CD8-positive, alpha-beta memory T cell (primary cell): ENCODE data around the gene GAS2. TPM values are rescaled to one million over a fixed set of nuclear protein-coding genes. Genes with fewer than 3 reads are reported as not detected.

Experiments
- CTCF ChIA-PET: fragments of 350-600 bp; sonication (Branson Sonifier 250); formaldehyde crosslinking; loops from one replicate; lab custom pipeline; 2021; ENCODE audit warnings: antibody characterized with exemption; lab: Charles Lee
- POLR2A ChIA-PET: fragments of 350-600 bp; sonication (Branson Sonifier 250); formaldehyde crosslinking; loops from one replicate; lab custom pipeline; 2021; ENCODE audit warnings: antibody characterized with exemption; lab: Charles Lee
- DNase-seq, 5 donors: peaks; one replicate each; pipeline versions ENCODE4 v3.0.0 to v3.0.0-alpha.2; 2020 to 2022; ENCODE audit warnings: mixed read lengths in 1 of 5
- H3K27ac ChIP-seq: one replicate; pipeline ENCODE4 v1.7.0; 2013; ENCODE audit warnings: low read depth, mild to moderate bottlenecking, low read length, moderate library complexity
- H3K27me3 ChIP-seq: 2 replicates; pipeline ENCODE4 v1.7.0; 2013; ENCODE audit warnings: low read length, mild to moderate bottlenecking; ENCODE audit not compliant: insufficient read depth, poor library complexity, severe bottlenecking
- H3K36me3 ChIP-seq: 2 replicates; pipeline ENCODE4 v1.7.0; 2013; ENCODE audit warnings: mild to moderate bottlenecking, low read length, moderate library complexity; ENCODE audit not compliant: insufficient read depth
- H3K4me1 ChIP-seq: 2 replicates; pipeline ENCODE4 v1.7.0; 2013; ENCODE audit warnings: mild to moderate bottlenecking, low read length, moderate library complexity; ENCODE audit not compliant: insufficient read depth
- H3K4me3 ChIP-seq: 2 replicates; pipeline ENCODE4 v1.7.0; 2013; ENCODE audit warnings: mild to moderate bottlenecking, low read length
- H3K9me3 ChIP-seq: 2 replicates; pipeline ENCODE4 v1.7.0; 2013; ENCODE audit warnings: mild to moderate bottlenecking, low read length
- H3K27ac Mint-ChIP-seq, 8 donors: one replicate each; pipeline ENCODE4 v1.8.0; 2020 to 2021; ENCODE audit warnings: mixed read lengths in 8 of 8, mild to moderate bottlenecking in 6 of 8, inconsistent platforms in 3 of 8, moderate library complexity in 3 of 8
- H3K27me3 Mint-ChIP-seq, 2 donors: one replicate each; pipeline ENCODE4 v1.8.0; 2020 to 2021; ENCODE audit warnings: mixed read lengths in 2 of 2, mild to moderate bottlenecking in 1 of 2, moderate library complexity in 1 of 2
- H3K36me3 Mint-ChIP-seq, 3 donors: one replicate each; pipeline ENCODE4 v1.8.0; 2020 to 2021; ENCODE audit warnings: mixed read lengths in 3 of 3, inconsistent platforms in 1 of 3, mild to moderate bottlenecking in 1 of 3
- H3K4me1 Mint-ChIP-seq, 3 donors: one replicate each; pipeline ENCODE4 v1.8.0; 2020 to 2021; ENCODE audit warnings: mixed read lengths in 3 of 3, inconsistent platforms in 1 of 3, mild to moderate bottlenecking in 1 of 3
- H3K4me3 Mint-ChIP-seq, 7 donors: one replicate each; pipeline ENCODE4 v1.8.0; 2020 to 2021; ENCODE audit warnings: mixed read lengths in 7 of 7, mild to moderate bottlenecking in 6 of 7, moderate library complexity in 4 of 7, inconsistent platforms in 2 of 7
- H3K9me3 Mint-ChIP-seq, 5 donors: one replicate each; pipeline ENCODE4 v1.8.0; 2020 to 2022; ENCODE audit warnings: mixed read lengths in 5 of 5, mild to moderate bottlenecking in 3 of 5, moderate library complexity in 2 of 5, inconsistent platforms in 1 of 5
- polyA plus RNA-seq: library from polyadenylated mRNA; unstranded; fragments of 300-500 nt; fragmentation: Illumina TruSeq; gene quantifications from one replicate; pipeline ENCODE4 v1.2.3, GENCODE V29; 2021
- total RNA-seq, 2 experiments: library from RNA; stranded (reverse); gene quantifications; one replicate each; pipeline ENCODE4 v1.2.3, GENCODE V29; 2021

The GAS2 gene
- total and polyA plus RNA-seq, 3 experiments from 2014 or later = 1.7 to 3.5 (median 2.7) TPM

GRCh38 chr11:22829231-22830081 is 163.0 kb downstream of the GAS2 start, which contains the start of gene SVIP:
Gene SVIP (minus strand): TSS chr11:22829801. CDS start chr11:22829748, 53 bp downstream.
- peak within 1 kb of the TSS; percentile 86 for H3K27ac ChIP-seq
- peak; percentile 88 to 95 (median 91) for DNase-seq
- H3K4me1 ChIP-seq = peaks cover 17% of the 10 kb centered on the region
- POLR2A ChIA-PET = interaction anchor here (0.6 to 1.3 kb wide), 4 partner anchors 14 to 204 kb away, joined by 3 to 9 read pairs (median 4); partner anchors contain the start of gene FANCF
- no peaks in the 10 kb centered on the region for H3K9me3 ChIP-seq
- peak within 1 kb of the TSS; percentile 81 for H3K4me3 ChIP-seq
- peaks cover 0 to 30% (median 7%) of the 10 kb centered on the region in 3 donors for H3K36me3 Mint-ChIP-seq
- H3K4me3 Mint-ChIP-seq = peak within 1 kb of the TSS; percentile 92 to 98 (median 95)
- no peaks in the 10 kb centered on the region for H3K27me3 Mint-ChIP-seq
- peaks cover 15 to 27% (median 19%) of the 10 kb centered on the region in 3 donors for H3K4me1 Mint-ChIP-seq
- H3K27ac Mint-ChIP-seq = peak within 1 kb of the TSS; percentile 85 to 95 (median 93)
- peaks cover 20% of the 10 kb centered on the region for H3K36me3 ChIP-seq
- no peaks in the 10 kb centered on the region for H3K27me3 ChIP-seq
- no peaks in the 10 kb centered on the region for H3K9me3 Mint-ChIP-seq
- CTCF ChIA-PET = interaction anchor here (0.6 to 1.9 kb wide), 11 partner anchors 9 to 270 kb away, joined by 3 to 7 read pairs (median 3); partner anchors contain the start of genes CCDC179 and FANCF

GRCh38 chr11:22830082-22830414 is 163.6 kb downstream of the GAS2 start:
- POLR2A ChIA-PET = interaction anchor here (1.3 kb wide), 1 partner anchor 14 kb away, joined by 4 read pairs; no protein-coding TSS in a partner anchor
- H3K36me3 Mint-ChIP-seq = peaks cover 0 to 24% (median 2%) of the 10 kb centered on the region in 3 donors
- H3K27ac ChIP-seq = no peak overlapping the region
- peaks cover 14% of the 10 kb centered on the region for H3K36me3 ChIP-seq
- CTCF ChIA-PET = interaction anchor here (0.6 to 1.9 kb wide), 9 partner anchors 8 to 270 kb away, joined by 3 to 7 read pairs (median 3); partner anchors contain the start of gene CCDC179
- DNase-seq = no peak
- H3K9me3 Mint-ChIP-seq = no peaks in the 10 kb centered on the region
- H3K4me1 Mint-ChIP-seq = peaks cover 15 to 27% (median 19%) of the 10 kb centered on the region in 3 donors
- peak overlapping the region; percentile 92 to 98 (median 95) for H3K4me3 Mint-ChIP-seq
- H3K27me3 ChIP-seq = no peaks in the 10 kb centered on the region
- H3K27me3 Mint-ChIP-seq = no peaks in the 10 kb centered on the region
- H3K4me3 ChIP-seq = peak overlapping the region; percentile 59
- no peaks in the 10 kb centered on the region for H3K9me3 ChIP-seq
- peak overlapping the region in 7 of 8 donors; percentile 42 to 91 (median 78) for H3K27ac Mint-ChIP-seq
- peaks cover 17% of the 10 kb centered on the region for H3K4me1 ChIP-seq

- no peak overlapping the region for H3K4me3 ChIP-seq
- ChIA-PET POLR2A (no interaction called here), CTCF (no interaction called here)
- H3K27ac ChIP-seq = no peak overlapping the region
- H3K4me1 Mint-ChIP-seq = peaks cover 11 to 22% (median 15%) of the 10 kb centered on the region in 3 donors
- no peaks in the 10 kb centered on the region for H3K9me3 ChIP-seq
- peak overlapping the region in 1 of 8 donors; percentile 44 for H3K27ac Mint-ChIP-seq
- H3K4me1 ChIP-seq = peaks cover 17% of the 10 kb centered on the region
- H3K36me3 ChIP-seq = no peaks in the 10 kb centered on the region
- no peaks in the 10 kb centered on the region for H3K9me3 Mint-ChIP-seq
- H3K27me3 ChIP-seq = no peaks in the 10 kb centered on the region
- H3K4me3 Mint-ChIP-seq = no peak overlapping the region
- DNase-seq = no peak
- no peaks in the 10 kb centered on the region for H3K27me3 Mint-ChIP-seq
- H3K36me3 Mint-ChIP-seq = peaks cover 0 to 6% (median 0%) of the 10 kb centered on the region in 3 donors
Observed at GRCh38 chr11:22832315-22833015, 166.1 kb downstream of the GAS2 start.

- H3K4me1 ChIP-seq = no peaks in the 10 kb centered on the region
- H3K36me3 Mint-ChIP-seq = peaks cover 2 to 12% (median 2%) of the 10 kb centered on the region in 3 donors
Observed at GRCh38 chr11:22846726-22847125, 180.3 kb downstream of the GAS2 start.

GRCh38 chr11:22851477-22851876 is 185.1 kb downstream of the GAS2 start:
- peaks cover 0 to 8% (median 5%) of the 10 kb centered on the region in 5 donors for H3K9me3 Mint-ChIP-seq
- peaks cover 0 to 21% (median 0%) of the 10 kb centered on the region in 3 donors for H3K36me3 Mint-ChIP-seq
- no peaks in the 10 kb centered on the region for H3K4me1 Mint-ChIP-seq
- H3K27me3 ChIP-seq = no peaks in the 10 kb centered on the region
- H3K4me3 ChIP-seq = no peak overlapping the region
- H3K27ac Mint-ChIP-seq = no peak overlapping the region
- no peaks in the 10 kb centered on the region for H3K9me3 ChIP-seq
- no peak overlapping the region for H3K4me3 Mint-ChIP-seq
- no peak overlapping the region for H3K27ac ChIP-seq
- H3K4me1 ChIP-seq = no peaks in the 10 kb centered on the region
- no peaks in the 10 kb centered on the region for H3K36me3 ChIP-seq
- POLR2A ChIA-PET = no interaction called here
- H3K27me3 Mint-ChIP-seq = no peaks in the 10 kb centered on the region
- CTCF ChIA-PET = interaction anchor here (1.4 to 2.2 kb wide), 2 partner anchors 9 to 22 kb away, joined by 4 read pairs; partner anchors contain the start of gene SVIP
- no peak for DNase-seq

More at GRCh38 chr11:22846726-22847125, 180.3 kb downstream of the GAS2 start:
- no peaks in the 10 kb centered on the region for H3K27me3 Mint-ChIP-seq
- CTCF ChIA-PET = no interaction called here
- H3K36me3 ChIP-seq = no peaks in the 10 kb centered on the region
- no peak for DNase-seq
- H3K27me3 ChIP-seq = no peaks in the 10 kb centered on the region
- H3K9me3 ChIP-seq = no peaks in the 10 kb centered on the region
- POLR2A ChIA-PET = no interaction called here
- no peak overlapping the region for H3K4me3 Mint-ChIP-seq
- H3K27ac ChIP-seq = no peak overlapping the region
- H3K9me3 Mint-ChIP-seq = peaks cover 0 to 2% (median 0%) of the 10 kb centered on the region in 5 donors
- H3K27ac Mint-ChIP-seq = no peak overlapping the region
- no peak overlapping the region for H3K4me3 ChIP-seq
- no peaks in the 10 kb centered on the region for H3K4me1 Mint-ChIP-seq

GRCh38 chr11:22859756-22860155 is 193.3 kb downstream of the GAS2 start:
- H3K4me1 Mint-ChIP-seq = no peaks in the 10 kb centered on the region
- H3K36me3 Mint-ChIP-seq = peaks cover 0 to 2% (median 2%) of the 10 kb centered on the region in 3 donors
- Histone ChIP-seq H3K27ac (no peak overlapping the region), H3K27me3 (no peaks in the 10 kb centered on the region), H3K4me3 (no peak overlapping the region), H3K9me3 (no peaks in the 10 kb centered on the region), H3K36me3 (no peaks in the 10 kb centered on the region), H3K4me1 (no peaks in the 10 kb centered on the region)
- POLR2A ChIA-PET = no interaction called here
- no peak for DNase-seq
- H3K9me3 Mint-ChIP-seq = no peaks in the 10 kb centered on the region
- H3K4me3 Mint-ChIP-seq = no peak overlapping the region
- CTCF ChIA-PET = interaction anchor here (1.5 kb wide), 1 partner anchor 30 kb away, joined by 4 read pairs; no protein-coding TSS in a partner anchor
- H3K27ac Mint-ChIP-seq = no peak overlapping the region
- no peaks in the 10 kb centered on the region for H3K27me3 Mint-ChIP-seq

GRCh38 chr11:22860241-22860640 is 193.8 kb downstream of the GAS2 start, which contains the start of gene CCDC179:
Gene CCDC179 (minus strand): TSS chr11:22860474. CDS start chr11:22860421, 53 bp downstream.
- CTCF ChIA-PET = interaction anchor here (1.5 kb wide), 2 partner anchors 30 to 38 kb away, joined by 3 to 4 read pairs; no protein-coding TSS in a partner anchor
- POLR2A ChIA-PET = no interaction called here
- no peak within 1 kb of the TSS for H3K27ac ChIP-seq

More at GRCh38 chr11:22860241-22860640, 193.8 kb downstream of the GAS2 start, which contains the start of gene CCDC179:
- no peaks in the 10 kb centered on the region for H3K27me3 Mint-ChIP-seq
- no peaks in the 10 kb centered on the region for H3K36me3 ChIP-seq
- H3K27ac Mint-ChIP-seq = peak within 1 kb of the TSS in 1 of 8 donors; percentile 78
- no peaks in the 10 kb centered on the region for H3K9me3 Mint-ChIP-seq
- H3K4me1 Mint-ChIP-seq = no peaks in the 10 kb centered on the region
- peaks cover 0 to 2% (median 2%) of the 10 kb centered on the region in 3 donors for H3K36me3 Mint-ChIP-seq
- H3K4me3 ChIP-seq = no peak within 1 kb of the TSS
- no peak for DNase-seq
- H3K4me1 ChIP-seq = no peaks in the 10 kb centered on the region
- H3K4me3 Mint-ChIP-seq = no peak within 1 kb of the TSS
- H3K9me3 ChIP-seq = no peaks in the 10 kb centered on the region
- no peaks in the 10 kb centered on the region for H3K27me3 ChIP-seq
